Tibial nerve (tissue), 4 donors: ENCODE results near the gene CEP128.

Experiments
- CTCF ChIP-seq, 5 experiments: fragments of 200-600 bp in 3 of 5; fragments of 450-650 bp in 2 of 5; sonication (generic) in 3 of 5; IDR thresholded peaks; one replicate each; pipeline ENCODE4 v1.5.1; 2016 to 2019; ENCODE audit warnings: antibody characterized with exemption in 5 of 5, mild to moderate bottlenecking in 3 of 5, moderate library complexity in 2 of 5
- EP300 ChIP-seq, 2 donors: sonication (generic); formaldehyde crosslinking; IDR thresholded peaks; one replicate each; pipeline ENCODE4 v1.6.1; 2017; ENCODE audit warnings: antibody characterized with exemption in 2 of 2, mild to moderate bottlenecking in 1 of 2
- POLR2A ChIP-seq, 2 donors: fragments of 450-650 bp; IDR thresholded peaks; one replicate each; pipeline ENCODE4 v1.6.1; 2017; ENCODE audit warnings: antibody characterized with exemption in 2 of 2, mild to moderate bottlenecking in 2 of 2, moderate library complexity in 2 of 2

GRCh38 chr14:80627745-80628144 lies 313.8 kb downstream of the CEP128 start:
- TF ChIP-seq CTCF (IDR thresholded peaks at IDR 0.05) (no peak), EP300 (IDR thresholded peaks at IDR 0.05) (no peak), POLR2A (IDR thresholded peaks at IDR 0.05) (no peak)
